Activated CD4-positive, alpha-beta T cell treated with anti-CD3 and anti-CD28 coated beads for 36 hours (primary cell): Measurements from ENCODE around the gene MYL9. TPM values are rescaled to one million over a fixed set of nuclear protein-coding genes. Genes with fewer than 3 reads are reported as not detected.

Source experiments
- ATAC-seq: fragments of 200-7000 bp; cut with Tn5 transposase; one replicate; pipeline ENCODE4 v1.10.0; 2021; ENCODE audit warnings: mild to moderate bottlenecking, moderate library complexity
- CTCF ChIA-PET: fragments of 350-600 bp; sonication (Branson Sonifier 250); formaldehyde crosslinking; loops from one replicate; lab custom pipeline; 2021; ENCODE audit warnings: antibody characterized with exemption; lab: Charles Lee
- POLR2A ChIA-PET: fragments of 350-600 bp; sonication (Branson Sonifier 250); formaldehyde crosslinking; loops from one replicate; lab custom pipeline; 2021; ENCODE audit warnings: antibody characterized with exemption, inconsistent platforms; lab: Charles Lee
- DNase-seq: peaks from one replicate; pipeline ENCODE4 v3.0.0-alpha.2; 2020
- H3K27ac Mint-ChIP-seq: one replicate; pipeline ENCODE4 v1.8.0; 2021; ENCODE audit warnings: mixed read lengths
- H3K27me3 Mint-ChIP-seq: one replicate; pipeline ENCODE4 v1.8.0; 2021; ENCODE audit warnings: mixed read lengths
- H3K36me3 Mint-ChIP-seq: one replicate; pipeline ENCODE4 v1.8.0; 2021; ENCODE audit warnings: low read depth, mixed read lengths
- H3K4me1 Mint-ChIP-seq: one replicate; pipeline ENCODE4 v1.8.0; 2021; ENCODE audit warnings: mixed read lengths
- H3K4me3 Mint-ChIP-seq: one replicate; pipeline ENCODE4 v1.8.0; 2021; ENCODE audit warnings: mild to moderate bottlenecking, moderate library complexity, mixed read lengths
- H3K9me3 Mint-ChIP-seq: one replicate; pipeline ENCODE4 v1.8.0; 2021; ENCODE audit warnings: low read depth, mixed read lengths
- intact Hi-C, 2 experiments: fragments of 100-400 bp; cut with DNase I in 1 of 2; cut with micrococcal nuclease in 1 of 2; formaldehyde crosslinking; loops; one replicate each; pipeline versions ENCODE4 v1.14.2 to v1.15.1; 2022 to 2024; cut with DNase I, micrococcal nuclease
- total RNA-seq, 2 experiments: library from RNA; stranded (reverse); gene quantifications; one replicate each; pipeline ENCODE4 v1.2.3, GENCODE V29; 2021

The MYL9 gene
- total RNA-seq, 2 experiments from 2014 or later = 0.60 to 0.66 TPM

DNA sequence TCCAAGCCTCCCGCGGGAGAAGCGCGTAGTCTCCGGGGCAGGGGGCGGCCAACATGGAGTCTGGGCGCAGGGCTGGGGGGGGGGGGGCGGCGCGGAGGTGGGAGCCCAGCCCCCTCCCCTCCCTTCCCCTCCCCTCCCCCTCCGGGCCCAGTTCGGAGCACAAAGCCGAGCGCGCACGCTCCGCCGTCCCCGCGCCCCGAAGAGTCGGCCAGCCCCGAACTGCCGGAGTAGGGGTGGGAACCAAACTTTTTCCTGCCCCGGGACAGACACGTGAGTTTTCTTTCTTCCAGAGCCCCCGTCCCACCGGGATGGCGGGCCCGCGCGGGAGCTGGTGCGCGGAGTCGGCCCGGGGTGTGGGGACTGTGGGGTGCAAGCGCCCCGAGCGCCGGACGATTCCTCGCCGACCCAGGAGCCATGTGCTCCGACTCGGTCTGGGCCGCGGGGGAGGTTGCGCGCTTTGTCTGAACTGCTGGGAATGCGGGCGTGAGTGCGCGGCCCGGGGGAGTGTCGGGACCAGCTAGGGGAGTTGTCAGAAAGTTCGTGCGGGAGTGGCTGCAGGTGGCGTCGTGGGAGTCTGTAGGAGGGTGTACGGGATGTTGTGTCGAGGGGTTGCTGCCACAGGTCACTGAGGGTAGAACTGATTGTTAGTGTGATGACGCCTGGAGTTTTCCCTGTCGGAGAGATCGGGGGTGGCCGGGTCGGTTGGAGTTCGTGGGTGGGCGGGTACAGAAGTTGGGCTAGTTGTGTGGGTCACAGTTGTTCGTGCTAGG is 33.2 kb downstream of the MYL9 start:
- CTCF ChIA-PET = interaction anchor here (3.1 to 4.5 kb wide), 2 partner anchors 31 kb away, joined by 15 to 34 read pairs; partner anchors contain the start of gene RAB5IF
- H3K9me3 Mint-ChIP-seq = no peaks in the 10 kb centered on the region
- ATAC-seq (no peak), DNase-seq (peak; percentile 70)
- peak overlapping the region; percentile 92 for H3K27ac Mint-ChIP-seq
- POLR2A ChIA-PET = interaction anchor here (0.5 to 3.5 kb wide), 4 partner anchors 20 to 375 kb away, joined by 3 to 14 read pairs (median 4); partner anchors contain the start of gene RAB5IF
- peak overlapping the region; percentile 88 for H3K4me3 Mint-ChIP-seq
- intact Hi-C loops = loop anchor here (10.0 kb wide), 2 partner anchors 110 to 1120 kb away; partner anchors contain the start of gene CEP250 (in 1 of the 2)
- no peaks in the 10 kb centered on the region for H3K27me3 Mint-ChIP-seq
- peaks cover 35% of the 10 kb centered on the region for H3K4me1 Mint-ChIP-seq
- H3K36me3 Mint-ChIP-seq = peaks cover 31% of the 10 kb centered on the region

DNA sequence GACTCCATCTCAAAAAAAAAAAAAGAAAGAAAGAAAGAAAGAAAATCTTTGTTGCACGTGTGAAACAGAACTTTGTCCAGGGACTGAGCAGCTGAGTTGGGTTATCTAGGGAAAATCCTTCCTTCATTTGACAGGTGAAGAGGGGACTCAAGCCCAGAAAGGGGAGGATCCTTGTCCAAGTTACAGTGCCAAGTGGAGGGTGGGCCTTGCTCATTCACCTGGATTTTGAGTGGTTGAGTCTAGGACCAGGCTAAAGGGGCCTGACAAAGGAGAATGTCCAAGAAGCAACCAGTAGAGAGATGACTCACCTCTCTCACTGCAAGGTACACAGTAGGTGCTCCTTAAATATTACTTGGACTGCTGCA is 34.7 kb downstream of the MYL9 start:
- intact Hi-C loops = loop anchor here (10.0 kb wide), 2 partner anchors 111 to 1121 kb away; partner anchors contain the start of gene CEP250 (in 1 of the 2)

DNA sequence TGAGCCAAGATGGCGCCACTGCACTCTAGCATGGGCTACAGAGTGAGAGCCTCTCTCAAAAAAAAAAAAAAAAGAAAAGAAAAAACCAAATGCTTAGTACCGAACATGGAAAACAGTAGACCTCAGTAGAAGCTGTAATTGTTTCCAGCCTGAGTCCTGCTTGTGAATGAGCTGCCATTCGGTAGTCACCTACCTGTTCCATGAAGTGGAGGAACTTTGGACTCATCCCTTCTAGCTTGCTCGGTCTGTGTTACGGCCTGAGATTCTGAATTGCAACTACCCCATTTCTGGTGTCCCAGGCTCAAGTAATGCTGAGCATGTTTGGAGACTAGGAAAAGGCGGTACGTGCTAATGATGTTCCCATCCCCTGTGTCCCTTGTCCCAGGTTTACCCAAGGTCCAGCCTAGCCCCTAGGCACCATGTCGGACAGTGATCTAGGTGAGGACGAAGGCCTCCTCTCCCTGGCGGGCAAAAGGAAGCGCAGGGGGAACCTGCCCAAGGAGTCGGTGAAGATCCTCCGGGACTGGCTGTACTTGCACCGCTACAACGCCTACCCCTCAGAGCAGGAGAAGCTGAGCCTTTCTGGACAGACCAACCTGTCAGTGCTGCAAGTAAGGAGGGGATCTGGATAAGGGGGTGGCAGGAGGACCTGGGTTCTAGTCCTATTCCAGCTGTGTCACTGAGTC is 37.2 kb downstream of the MYL9 start:
- POLR2A ChIA-PET = interaction anchor here (0.6 kb wide), 1 partner anchor 350 kb away, joined by 5 read pairs; no protein-coding TSS in a partner anchor
- peaks cover 53% of the 10 kb centered on the region for H3K36me3 Mint-ChIP-seq
- intact Hi-C loops = loop anchor here (10.0 kb wide), 2 partner anchors 114 to 1124 kb away; partner anchors contain the start of gene CEP250 (in 1 of the 2)

More for the DNA sequence above, 34.7 kb downstream of the MYL9 start:
- Mint-ChIP-seq H3K27ac (peak overlapping the region; percentile 92), H3K36me3 (peaks cover 43% of the 10 kb centered on the region), H3K4me1 (peaks cover 38% of the 10 kb centered on the region), H3K27me3 (no peaks in the 10 kb centered on the region), H3K9me3 (no peaks in the 10 kb centered on the region), H3K4me3 (peak overlapping the region; percentile 88)
- ATAC-seq = no peak
- no peak for DNase-seq
- CTCF ChIA-PET = interaction anchor here (0.5 to 4.3 kb wide), 5 partner anchors 15 to 333 kb away, joined by 3 to 18 read pairs (median 3); partner anchors contain the start of gene RAB5IF
- POLR2A ChIA-PET = interaction anchor here (0.6 to 1.8 kb wide), 4 partner anchors 12 to 35 kb away, joined by 5 to 6 read pairs (median 5); no protein-coding TSS in a partner anchor

DNA sequence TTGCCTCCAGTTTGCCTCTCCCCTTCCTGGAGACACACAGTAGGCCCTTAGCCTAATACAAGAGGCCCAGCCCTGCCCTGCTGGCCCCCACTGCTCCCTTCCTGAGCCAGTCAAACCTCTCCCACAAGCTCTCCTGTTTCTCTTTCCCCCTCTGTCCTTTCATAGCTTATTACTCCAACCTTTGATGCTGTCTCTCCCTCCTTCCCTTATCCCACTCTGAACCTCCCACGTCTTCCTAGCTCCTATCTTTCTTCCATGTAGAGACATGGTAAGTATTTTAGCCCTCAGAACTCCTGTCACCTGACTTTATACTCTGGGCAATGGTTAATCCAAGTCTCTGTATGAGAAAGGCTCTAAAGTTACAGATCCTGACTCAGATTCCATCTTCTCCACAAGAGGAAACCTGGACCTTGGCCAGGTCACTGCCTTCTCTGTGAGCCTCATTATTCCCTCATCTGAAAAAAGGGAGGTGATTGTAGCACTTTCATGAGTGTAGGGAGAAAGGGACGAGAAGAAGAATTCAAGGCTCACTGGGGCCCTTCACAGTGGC is 38.8 kb downstream of the MYL9 start:
- DNase-seq (no peak), ATAC-seq (no peak)
- Mint-ChIP-seq H3K4me1 (peaks cover 34% of the 10 kb centered on the region), H3K4me3 (no peak overlapping the region), H3K27me3 (no peaks in the 10 kb centered on the region), H3K27ac (peak overlapping the region; percentile 37), H3K9me3 (no peaks in the 10 kb centered on the region), H3K36me3 (peaks cover 53% of the 10 kb centered on the region)
- ChIA-PET CTCF (no interaction called here), POLR2A (interaction anchor here (1.2 kb wide), 1 partner anchor 19 kb away, joined by 5 read pairs; no protein-coding TSS in a partner anchor)
- intact Hi-C loops = loop anchor here (10.0 kb wide), 2 partner anchors 115 to 1125 kb away; partner anchors contain the start of gene CEP250 (in 1 of the 2)

More for the DNA sequence above, 37.2 kb downstream of the MYL9 start:
- DNase-seq (no peak), ATAC-seq (no peak)
- Mint-ChIP-seq H3K9me3 (no peaks in the 10 kb centered on the region), H3K4me1 (peaks cover 35% of the 10 kb centered on the region), H3K27me3 (no peaks in the 10 kb centered on the region), H3K4me3 (no peak overlapping the region), H3K27ac (no peak overlapping the region)
- CTCF ChIA-PET = interaction anchor here (1.1 to 4.3 kb wide), 3 partner anchors 10 to 21 kb away, joined by 4 to 18 read pairs (median 7); no protein-coding TSS in a partner anchor

DNA sequence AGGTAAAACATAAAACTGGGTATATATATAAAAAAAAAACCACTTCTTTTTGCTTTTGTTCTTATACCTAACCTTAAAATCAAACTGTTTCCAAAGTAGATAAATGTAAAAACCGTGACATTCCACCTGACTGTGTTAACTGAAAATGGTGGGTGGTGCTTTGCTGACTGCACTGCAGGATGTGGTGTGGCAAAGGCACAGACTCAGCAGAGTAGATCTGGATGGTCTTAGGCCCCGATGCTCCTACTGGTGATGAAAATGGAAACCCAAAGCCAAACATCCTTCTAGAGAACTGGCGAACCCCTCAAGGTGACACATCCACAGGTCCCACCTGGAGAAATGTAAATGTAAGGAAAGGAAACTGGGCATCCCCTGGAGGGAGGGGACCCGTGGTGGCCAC is 41.0 kb downstream of the MYL9 start:
- H3K36me3 Mint-ChIP-seq = peaks cover 47% of the 10 kb centered on the region
- H3K27ac Mint-ChIP-seq = peak overlapping the region; percentile 62
- DNase-seq = peak; percentile 52
- H3K4me3 Mint-ChIP-seq = no peak overlapping the region
- peaks cover 26% of the 10 kb centered on the region for H3K4me1 Mint-ChIP-seq
- ChIA-PET POLR2A (no interaction called here), CTCF (no interaction called here)
- intact Hi-C loops = no loop called here
- H3K27me3 Mint-ChIP-seq = no peaks in the 10 kb centered on the region
- peak; percentile 92 for ATAC-seq
- no peaks in the 10 kb centered on the region for H3K9me3 Mint-ChIP-seq

DNA sequence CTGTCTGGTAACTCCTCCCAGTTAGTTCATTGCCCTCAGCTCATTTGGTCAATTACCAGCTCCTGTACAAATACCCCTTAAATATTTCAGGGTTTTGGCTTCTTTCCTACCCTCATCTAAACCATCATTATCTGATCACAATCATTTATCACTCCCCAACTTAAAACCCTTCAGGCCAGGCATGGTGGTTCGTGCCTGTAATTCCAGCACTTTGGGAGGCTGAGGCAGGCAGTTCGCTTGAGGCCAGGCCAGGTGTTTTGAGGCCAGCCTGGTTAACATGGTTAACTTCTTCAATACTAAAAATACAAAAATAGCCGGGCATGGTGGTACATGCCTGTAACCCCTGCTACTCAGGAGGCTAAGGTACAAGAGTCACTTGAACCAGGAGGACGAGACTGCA is 41.5 kb downstream of the MYL9 start:
- Mint-ChIP-seq H3K27ac (peak overlapping the region; percentile 62), H3K4me3 (no peak overlapping the region), H3K36me3 (peaks cover 50% of the 10 kb centered on the region), H3K9me3 (no peaks in the 10 kb centered on the region), H3K27me3 (no peaks in the 10 kb centered on the region), H3K4me1 (peaks cover 31% of the 10 kb centered on the region)
- CTCF ChIA-PET = interaction anchor here (0.7 kb wide), 1 partner anchor 171 kb away, joined by 3 read pairs; no protein-coding TSS in a partner anchor
- POLR2A ChIA-PET = no interaction called here
- no peak for DNase-seq
- intact Hi-C loops = no loop called here
- no peak for ATAC-seq

DNA sequence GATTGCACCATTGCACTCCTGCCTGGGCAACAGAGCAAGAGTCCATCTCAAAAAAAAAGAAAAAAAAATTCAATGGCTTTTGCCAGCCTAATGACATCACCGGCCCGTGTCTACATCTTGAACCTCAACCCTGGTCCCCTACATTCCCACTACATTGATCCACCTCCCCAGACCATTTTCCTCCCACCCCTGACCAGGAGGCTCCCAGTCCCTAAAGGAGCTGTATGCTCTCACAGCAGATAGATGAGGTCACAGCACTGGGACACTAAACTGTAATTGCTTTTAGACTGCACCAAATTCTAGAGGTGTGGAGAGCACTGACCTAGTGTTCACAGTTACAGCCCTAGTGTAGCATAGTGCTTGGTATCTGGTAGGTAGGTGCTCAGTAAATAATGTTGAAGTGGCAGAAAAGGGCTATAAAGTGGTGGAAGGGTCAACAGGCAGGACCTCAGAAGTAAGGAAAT is 42.7 kb downstream of the MYL9 start:
- ChIA-PET POLR2A (interaction anchor here (0.6 kb wide), 3 partner anchors 19 to 1105 kb away, joined by 3 to 8 read pairs (median 5); no protein-coding TSS in a partner anchor), CTCF (interaction anchor here (0.9 kb wide), 1 partner anchor 29 kb away, joined by 4 read pairs; no protein-coding TSS in a partner anchor)
- Mint-ChIP-seq H3K4me3 (no peak overlapping the region), H3K27ac (peak overlapping the region; percentile 24), H3K4me1 (peaks cover 31% of the 10 kb centered on the region), H3K27me3 (no peaks in the 10 kb centered on the region), H3K9me3 (no peaks in the 10 kb centered on the region), H3K36me3 (peaks cover 47% of the 10 kb centered on the region)
- DNase-seq = no peak
- intact Hi-C loops = no loop called here
- ATAC-seq = no peak

DNA sequence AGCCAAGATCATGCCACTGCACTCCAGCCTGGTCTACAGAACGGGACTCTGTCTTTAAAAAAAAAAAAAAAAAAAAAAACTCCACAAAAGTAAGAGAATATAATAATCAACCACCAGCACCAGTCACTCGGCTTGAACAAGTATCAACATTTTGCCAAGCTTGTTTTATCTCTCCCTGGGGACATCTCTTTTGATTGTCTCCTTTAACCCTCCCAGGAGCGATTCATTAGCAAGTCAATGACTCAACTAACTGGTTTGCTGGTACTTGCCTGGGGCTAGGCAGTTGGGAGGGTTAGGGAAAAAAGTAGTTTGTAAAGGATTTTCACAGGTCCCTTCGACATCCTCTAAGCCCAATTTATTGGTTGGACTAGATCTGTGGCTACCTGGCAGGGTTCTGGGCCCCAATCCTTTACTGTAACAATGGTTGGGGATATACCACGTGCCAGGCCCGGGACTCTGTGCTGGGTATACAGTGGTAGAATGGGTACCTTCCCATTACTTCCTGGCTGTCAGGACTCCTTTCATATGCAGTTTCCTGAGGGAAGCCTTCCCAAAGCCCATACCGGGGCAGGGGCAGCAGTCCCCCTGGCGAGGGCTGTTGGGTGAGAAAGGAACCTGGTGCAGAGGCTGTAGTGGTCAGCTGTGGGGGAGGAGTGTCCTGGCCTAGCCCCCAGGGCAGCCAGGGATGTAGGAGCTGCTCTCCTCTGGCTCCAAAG is 44.2 kb downstream of the MYL9 start:
- Mint-ChIP-seq H3K4me1 (peaks cover 27% of the 10 kb centered on the region), H3K36me3 (peaks cover 35% of the 10 kb centered on the region), H3K27me3 (no peaks in the 10 kb centered on the region), H3K4me3 (no peak overlapping the region), H3K27ac (no peak overlapping the region), H3K9me3 (no peaks in the 10 kb centered on the region)
- no peak for ATAC-seq
- ChIA-PET CTCF (interaction anchor here (1.6 kb wide), 1 partner anchor 334 kb away, joined by 3 read pairs; no protein-coding TSS in a partner anchor), POLR2A (no interaction called here)
- intact Hi-C loops = no loop called here
- DNase-seq = no peak

DNA sequence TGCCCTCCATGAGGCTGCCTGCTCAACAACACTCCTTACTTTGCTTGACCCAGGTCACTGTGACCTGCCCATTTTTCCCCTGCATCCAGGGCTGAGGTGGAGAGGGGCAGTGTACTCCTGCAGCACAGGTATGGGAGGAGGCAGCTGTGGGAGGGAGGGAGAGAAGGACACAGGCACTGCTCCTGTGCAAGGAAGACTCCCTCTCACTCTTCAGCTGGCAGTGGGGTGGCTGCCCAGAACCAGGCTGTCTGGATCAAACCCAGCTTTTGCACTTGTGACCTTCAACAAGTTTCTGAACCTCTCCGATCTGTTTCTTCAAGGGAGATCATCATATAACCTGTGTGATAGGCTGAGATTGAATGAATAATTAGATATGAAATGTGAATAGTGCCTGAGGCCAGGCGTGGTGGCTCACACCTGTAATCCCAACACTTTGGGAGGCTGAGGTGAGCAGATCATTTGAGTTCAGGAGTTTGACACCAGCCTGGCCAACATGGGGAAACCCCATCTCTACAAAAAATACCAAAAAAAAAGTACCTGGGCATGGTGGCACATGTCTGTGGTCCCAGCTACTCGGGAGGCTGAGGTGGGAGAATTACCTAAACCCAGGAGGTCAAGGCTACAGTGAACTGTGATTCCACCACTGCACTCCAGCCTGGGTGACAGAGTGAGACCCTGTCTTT is 46.2 kb downstream of the MYL9 start:
- POLR2A ChIA-PET = interaction anchor here (0.9 kb wide), 1 partner anchor 11 kb away, joined by 5 read pairs; no protein-coding TSS in a partner anchor
- no peaks in the 10 kb centered on the region for H3K9me3 Mint-ChIP-seq
- no peak for DNase-seq
- H3K36me3 Mint-ChIP-seq = peaks cover 40% of the 10 kb centered on the region
- CTCF ChIA-PET = interaction anchor here (0.6 to 5.6 kb wide), 4 partner anchors 18 to 292 kb away, joined by 3 to 36 read pairs (median 4); partner anchors contain the start of gene RAB5IF
- ATAC-seq = no peak
- intact Hi-C loops = no loop called here
- H3K4me1 Mint-ChIP-seq = peaks cover 34% of the 10 kb centered on the region
- H3K27me3 Mint-ChIP-seq = no peaks in the 10 kb centered on the region
- no peak overlapping the region for H3K4me3 Mint-ChIP-seq
- peak overlapping the region; percentile 67 for H3K27ac Mint-ChIP-seq
